ENCODE measurements around the gene MCC.

- TF ChIP-seq CTCF (conservative IDR thresholded peaks at IDR 0.05; ENCODE audit: low read depth, low read length) (no peak), SMC3 (IDR thresholded peaks at IDR 0.05; ENCODE audit: low read depth, low read length) (no peak), USF2 (IDR thresholded peaks at IDR 0.05; ENCODE audit: low read depth, low read length) (no peak), POLR2A (IDR thresholded peaks at IDR 0.05; ENCODE audit: low read depth, low read length) (no peak), RFX5 (IDR thresholded peaks at IDR 0.05; ENCODE audit: low read depth, low read length) (no peak), BHLHE40 (IDR thresholded peaks at IDR 0.05; ENCODE audit: low read depth, low read length) (no peak), MXI1 (IDR thresholded peaks at IDR 0.05; ENCODE audit: borderline replicate concordance, low read depth, low read length) (no peak)
Measured at GRCh38 chr5:113437111-113437510, 51.1 kb downstream of the MCC start.
